ENCODE measurements around the gene ENPP6. TPM values are rescaled to one million over a fixed set of nuclear protein-coding genes. Genes with fewer than 3 reads are reported as not detected.
A peak's percentile ranks its signal among the peaks of the same experiment; 100 is the strongest.

Gene ENPP6
- total and polyA plus RNA-seq, 2 of the 13 experiments (the other 11 are each of a cell fraction or from before 2014, with no cell fraction given), result not detected

- no peak for TF ChIP-seq SRY (CRISPR knock-in tag; IDR thresholded peaks at IDR 0.05)
- TF ChIP-seq ZNF878 (CRISPR knock-in tag; IDR thresholded peaks at IDR 0.05), result no peak; the same call in 1 of the 2 replicates
- no peak for TF ChIP-seq CCDC6 (CRISPR knock-in tag; IDR thresholded peaks at IDR 0.05)
- no peak for TF ChIP-seq NFKBIZ (CRISPR knock-in tag; IDR thresholded peaks at IDR 0.05)
- no peak for TF ChIP-seq SNAPC4 (CRISPR knock-in tag; IDR thresholded peaks at IDR 0.05)
- peak; percentile 31; the same call in 1 of the 2 replicates for TF ChIP-seq ZBTB34 (CRISPR knock-in tag; IDR thresholded peaks at IDR 0.05)
- TF ChIP-seq POLR2A (IDR thresholded peaks at IDR 0.05; ENCODE audit: insufficient read depth in 1 of 2, low read depth in 2 of 2, low read length in 2 of 2), result no peak
- TF ChIP-seq ZNF775 (CRISPR knock-in tag; IDR thresholded peaks at IDR 0.05; ENCODE audit: borderline replicate concordance), result no peak
- no peak for TF ChIP-seq KIAA2018 (CRISPR knock-in tag; IDR thresholded peaks at IDR 0.05; ENCODE audit: borderline replicate concordance)
- no peak for TF ChIP-seq NPAS2 (CRISPR knock-in tag; IDR thresholded peaks at IDR 0.05; ENCODE audit: borderline replicate concordance)
- no peak for TF ChIP-seq ZNF180 (CRISPR knock-in tag; IDR thresholded peaks at IDR 0.05; ENCODE audit: borderline replicate concordance, low read depth)
- no peak for TF ChIP-seq ATF7-NPFF (CRISPR knock-in tag; IDR thresholded peaks at IDR 0.05; ENCODE audit: low read depth)
- TF ChIP-seq ZNF879 (CRISPR knock-in tag; IDR thresholded peaks at IDR 0.05), result no peak
- TF ChIP-seq DNMT3B (CRISPR knock-in tag; conservative IDR thresholded peaks at IDR 0.05), result no peak
- no peak for TF ChIP-seq HOXD1 (CRISPR knock-in tag; IDR thresholded peaks at IDR 0.05)
- peak; percentile 90 for TF ChIP-seq NCOA2 (CRISPR knock-in tag; IDR thresholded peaks at IDR 0.05)
Observed at GRCh38 chr4:184104419-184105101, 113.1 kb downstream of the ENPP6 start (continued).

All from HepG2 (cell line).